Measurements from ENCODE around the gene MAPKAPK3.

MAPKAPK3 gene

GRCh38 chr3:50599716-50600118 is 17.2 kb upstream of the MAPKAPK3 start:
- Histone ChIP-seq H3F3A (ENCODE audit: low read depth) (no peaks in the 10 kb centered on the region), H3K4me3 (ENCODE audit: low read length, poor library complexity, severe bottlenecking) (no peak overlapping the region), H3K4me2 (ENCODE audit: low read depth, low read length, poor library complexity, severe bottlenecking) (no peak overlapping the region), H3K9ac (ENCODE audit: low read depth, low read length, poor library complexity, severe bottlenecking) (no peak overlapping the region), H4K20me1 (ENCODE audit: insufficient read depth, low read length, poor library complexity, severe bottlenecking) (no peaks in the 10 kb centered on the region), H3K79me2 (ENCODE audit: insufficient read depth, low read length) (no peaks in the 10 kb centered on the region), H3K9me3 (ENCODE audit: insufficient read depth, low read depth, low read length) (no peaks in the 10 kb centered on the region), H3K36me3 (ENCODE audit: insufficient read depth, low read length) (no peaks in the 10 kb centered on the region), H3K4me1 (ENCODE audit: insufficient read depth, low read length, poor library complexity, severe bottlenecking) (no peaks in the 10 kb centered on the region), H3K9me2 (replicated peaks; ENCODE audit: low read depth, low read length) (no peaks in the 10 kb centered on the region), H3K27me3 (ENCODE audit: insufficient read depth, low read length, poor library complexity, severe bottlenecking) (no peaks in the 10 kb centered on the region), H2AFZ (ENCODE audit: low read length) (no peak overlapping the region)
- TF ChIP-seq, protein P1, sequence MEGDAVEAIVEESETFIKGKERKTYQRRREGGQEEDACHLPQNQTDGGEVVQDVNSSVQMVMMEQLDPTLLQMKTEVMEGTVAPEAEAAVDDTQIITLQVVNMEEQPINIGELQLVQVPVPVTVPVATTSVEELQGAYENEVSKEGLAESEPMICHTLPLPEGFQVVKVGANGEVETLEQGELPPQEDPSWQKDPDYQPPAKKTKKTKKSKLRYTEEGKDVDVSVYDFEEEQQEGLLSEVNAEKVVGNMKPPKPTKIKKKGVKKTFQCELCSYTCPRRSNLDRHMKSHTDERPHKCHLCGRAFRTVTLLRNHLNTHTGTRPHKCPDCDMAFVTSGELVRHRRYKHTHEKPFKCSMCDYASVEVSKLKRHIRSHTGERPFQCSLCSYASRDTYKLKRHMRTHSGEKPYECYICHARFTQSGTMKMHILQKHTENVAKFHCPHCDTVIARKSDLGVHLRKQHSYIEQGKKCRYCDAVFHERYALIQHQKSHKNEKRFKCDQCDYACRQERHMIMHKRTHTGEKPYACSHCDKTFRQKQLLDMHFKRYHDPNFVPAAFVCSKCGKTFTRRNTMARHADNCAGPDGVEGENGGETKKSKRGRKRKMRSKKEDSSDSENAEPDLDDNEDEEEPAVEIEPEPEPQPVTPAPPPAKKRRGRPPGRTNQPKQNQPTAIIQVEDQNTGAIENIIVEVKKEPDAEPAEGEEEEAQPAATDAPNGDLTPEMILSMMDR (conservative IDR thresholded peaks at IDR 0.05; ENCODE audit: low read length): no peak
- TF ChIP-seq EZH2phosphoT487 (IDR thresholded peaks at IDR 0.05; ENCODE audit: borderline replicate concordance): no peak

DNA sequence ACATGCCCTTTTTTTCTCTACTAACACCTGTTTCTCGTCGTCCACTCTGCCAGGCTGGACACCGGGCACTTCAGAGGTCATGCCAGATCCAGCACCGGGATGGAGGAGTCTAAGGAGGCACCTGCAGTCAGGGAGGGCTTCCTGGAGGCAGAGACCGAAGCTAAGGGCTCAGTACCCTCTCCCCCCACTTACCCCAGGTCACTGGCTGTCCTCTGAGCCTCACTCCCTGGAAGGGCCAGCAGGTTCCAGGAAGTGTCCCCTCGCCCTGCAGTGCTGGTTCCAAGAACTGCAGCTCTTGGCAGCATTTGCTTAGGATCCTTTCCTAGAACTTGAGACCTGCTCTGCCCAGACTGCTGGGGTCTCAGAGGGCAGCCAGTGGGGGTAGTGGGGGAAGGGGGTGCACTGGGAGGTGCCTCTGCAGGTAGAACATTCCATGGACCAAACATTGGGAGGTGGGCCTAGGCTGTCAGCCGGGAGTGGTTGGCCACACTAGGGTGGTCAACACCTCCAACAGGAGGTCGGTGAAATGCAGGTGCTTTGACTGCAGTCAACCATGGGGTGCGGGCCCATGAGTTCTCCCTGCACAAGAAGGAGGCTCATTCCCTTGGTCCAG is 16.7 kb upstream of the MAPKAPK3 start:
- no peak overlapping the region for H3K9ac ChIP-seq (ENCODE audit: low read depth, low read length, poor library complexity, severe bottlenecking)
- no peaks in the 10 kb centered on the region for H4K20me1 ChIP-seq (ENCODE audit: insufficient read depth, low read length, poor library complexity, severe bottlenecking)
- no peak overlapping the region for H3K4me2 ChIP-seq (ENCODE audit: low read depth, low read length, poor library complexity, severe bottlenecking)
- no peaks in the 10 kb centered on the region for H3K27me3 ChIP-seq (ENCODE audit: insufficient read depth, low read length, poor library complexity, severe bottlenecking)
- H3K79me2 ChIP-seq (ENCODE audit: insufficient read depth, low read length): no peaks in the 10 kb centered on the region
- H3K36me3 ChIP-seq (ENCODE audit: insufficient read depth, low read length): no peaks in the 10 kb centered on the region
- no peaks in the 10 kb centered on the region for H3K4me1 ChIP-seq (ENCODE audit: insufficient read depth, low read length, poor library complexity, severe bottlenecking)
- no peaks in the 10 kb centered on the region for H3K9me3 ChIP-seq (ENCODE audit: insufficient read depth, low read depth, low read length)
- no peak overlapping the region for H3K4me3 ChIP-seq (ENCODE audit: low read length, poor library complexity, severe bottlenecking)
- H3K9me2 ChIP-seq (replicated peaks; ENCODE audit: low read depth, low read length): no peaks in the 10 kb centered on the region
- TF ChIP-seq EZH2phosphoT487 (IDR thresholded peaks at IDR 0.05; ENCODE audit: borderline replicate concordance): no peak
- TF ChIP-seq, protein P1 (conservative IDR thresholded peaks at IDR 0.05; ENCODE audit: low read length): no peak
- H2AFZ ChIP-seq (ENCODE audit: low read length): no peak overlapping the region
- no peaks in the 10 kb centered on the region for H3F3A ChIP-seq (ENCODE audit: low read depth)

- Histone ChIP-seq H3K4me2 (ENCODE audit: low read depth, low read length, poor library complexity, severe bottlenecking) (no peak overlapping the region), H3K9me3 (ENCODE audit: insufficient read depth, low read depth, low read length) (no peaks in the 10 kb centered on the region), H3K4me3 (ENCODE audit: low read length, poor library complexity, severe bottlenecking) (no peak overlapping the region), H4K20me1 (ENCODE audit: insufficient read depth, low read length, poor library complexity, severe bottlenecking) (no peaks in the 10 kb centered on the region), H3F3A (ENCODE audit: low read depth) (no peaks in the 10 kb centered on the region), H3K27me3 (ENCODE audit: insufficient read depth, low read length, poor library complexity, severe bottlenecking) (no peaks in the 10 kb centered on the region), H3K36me3 (ENCODE audit: insufficient read depth, low read length) (no peaks in the 10 kb centered on the region), H3K79me2 (ENCODE audit: insufficient read depth, low read length) (no peaks in the 10 kb centered on the region), H3K9me2 (replicated peaks; ENCODE audit: low read depth, low read length) (no peaks in the 10 kb centered on the region), H3K9ac (ENCODE audit: low read depth, low read length, poor library complexity, severe bottlenecking) (no peak overlapping the region), H2AFZ (ENCODE audit: low read length) (no peak overlapping the region), H3K4me1 (ENCODE audit: insufficient read depth, low read length, poor library complexity, severe bottlenecking) (no peaks in the 10 kb centered on the region)
- TF ChIP-seq, protein P1 (conservative IDR thresholded peaks at IDR 0.05; ENCODE audit: low read length): no peak
- no peak for TF ChIP-seq EZH2phosphoT487 (IDR thresholded peaks at IDR 0.05; ENCODE audit: borderline replicate concordance)
These were observed 15.9 kb upstream of the MAPKAPK3 start for GRCh38 chr3:50600841-50601591.
